Stimulated activated CD4-positive, alpha-beta T cell treated with anti-CD3 and anti-CD28 coated beads, Interleukin-2, amount 100 ng/mL, for 48 hours (primary cell): ENCODE data around the gene MTERF1.
"Not testable (repeated sequence)": the region's sequence is repeated elsewhere in the genome, so short reads cannot be mapped to it uniquely, and the experiment has no call there.

Source experiments
- DNase-seq, 2 donors: peaks; one replicate each; pipeline ENCODE4 v3.0.0-alpha.2; 2020

MTERF1 gene

GRCh38 chr7:91880016-91880412, 488 bp downstream of the MTERF1 start:
- no peak for DNase-seq

DNA sequence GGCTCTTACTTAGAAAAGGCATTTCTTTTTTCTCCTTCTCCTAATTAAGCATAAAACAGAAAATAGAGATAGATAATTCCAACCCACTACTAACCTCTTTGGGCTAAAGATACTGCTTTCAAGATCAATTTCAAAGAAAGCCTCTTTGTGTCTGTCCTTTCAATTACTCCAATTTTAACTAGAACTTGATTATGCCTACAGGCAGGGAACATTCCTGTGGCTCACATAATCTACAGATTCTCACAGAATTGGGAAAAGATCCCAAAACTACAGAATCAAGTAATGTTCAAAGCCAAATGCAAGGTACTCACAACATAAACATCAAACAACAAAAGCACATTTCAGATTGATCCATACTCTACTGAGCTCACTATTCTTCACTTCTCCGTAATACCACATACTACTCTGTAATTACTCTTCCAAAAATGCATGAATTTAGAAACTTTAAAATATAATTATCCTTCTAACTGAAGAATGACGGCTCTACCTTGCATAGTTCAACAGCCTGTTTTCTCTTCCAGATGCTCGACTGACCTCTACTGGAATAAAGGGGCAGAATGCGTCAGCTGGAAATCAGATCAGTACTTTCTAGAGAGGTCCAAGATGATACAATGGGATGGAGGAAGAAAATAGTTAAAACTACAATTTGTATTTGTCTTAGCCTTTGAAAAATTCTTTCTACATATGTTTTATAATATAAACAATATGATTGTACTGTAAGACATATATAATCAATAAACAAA, 3.9 kb downstream of the MTERF1 start:
- no peak for DNase-seq

DNA sequence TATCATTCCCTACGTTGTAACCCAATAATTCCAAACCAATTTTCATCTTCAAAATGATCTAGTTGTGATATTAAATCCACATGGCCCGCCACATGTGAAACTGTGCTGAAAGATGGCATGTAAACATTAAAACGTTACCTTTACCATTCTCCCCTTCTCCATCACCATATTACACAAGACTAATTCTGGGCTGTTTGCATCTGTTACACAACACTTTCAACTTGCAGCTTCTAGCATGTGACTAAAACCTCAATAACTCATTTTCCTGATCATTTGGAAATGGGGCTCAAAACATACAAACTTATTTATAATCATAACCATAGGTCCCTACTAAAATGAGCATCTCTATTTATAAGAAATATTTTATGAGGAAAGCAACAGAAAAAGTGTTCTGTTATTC, 4.7 kb downstream of the MTERF1 start:
- DNase-seq, result no peak

- DNase-seq, result no peak
Measured at GRCh38 chr7:91872928-91873327, 7.6 kb downstream of the MTERF1 start.

GRCh38 chr7:91872069-91872468, 8.4 kb downstream of the MTERF1 start:
- no peak for DNase-seq

GRCh38 chr7:91869661-91870060, 10.8 kb downstream of the MTERF1 start:
- no peak for DNase-seq

DNA sequence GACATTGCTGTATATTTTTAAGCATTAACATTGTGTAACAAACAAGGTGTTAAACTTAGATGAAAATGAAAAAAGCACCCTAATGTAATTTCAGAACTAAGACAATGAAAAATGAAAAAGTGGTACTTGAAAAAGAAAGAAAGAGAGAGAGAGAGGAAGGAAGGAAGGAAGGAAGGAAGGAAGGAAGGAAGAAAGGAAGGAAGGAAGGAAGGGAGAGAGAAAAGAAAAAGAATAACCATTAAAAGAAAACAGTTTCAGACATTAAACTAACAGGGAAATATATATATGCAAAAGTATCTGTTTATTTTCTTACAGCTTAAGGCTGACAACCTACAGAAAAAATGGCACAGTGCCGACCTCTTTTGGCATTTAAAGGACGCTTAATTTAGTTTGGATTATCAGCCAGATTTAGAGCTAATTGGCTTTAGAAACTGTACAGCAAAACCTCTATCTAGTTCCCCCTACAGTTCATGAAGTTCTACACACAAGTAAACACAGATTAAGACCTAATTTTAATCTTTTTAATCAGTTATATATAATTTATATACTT, 13.8 kb downstream of the MTERF1 start:
- DNase-seq, result no peak

GRCh38 chr7:91865511-91865910, 15.0 kb downstream of the MTERF1 start:
- DNase-seq, result no peak

DNA sequence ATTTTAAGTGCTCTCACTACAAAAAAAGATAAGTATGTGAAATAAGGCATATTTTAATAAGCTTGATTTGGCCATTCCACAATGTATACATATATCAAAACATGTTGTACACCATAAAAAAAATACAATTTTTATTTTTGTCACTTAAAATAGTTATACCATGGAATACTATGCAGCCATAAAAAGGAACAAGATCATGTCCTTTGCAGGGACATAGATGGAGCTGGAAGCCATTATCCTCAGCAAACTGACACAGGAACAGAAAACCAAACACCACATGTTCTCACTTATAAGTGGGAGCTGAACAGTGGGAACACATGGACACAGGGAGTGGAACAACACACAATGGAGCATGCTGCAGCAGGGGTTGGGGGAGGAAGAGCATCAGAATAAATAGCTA, 15.9 kb downstream of the MTERF1 start:
- not testable (repeated sequence) for DNase-seq

DNA sequence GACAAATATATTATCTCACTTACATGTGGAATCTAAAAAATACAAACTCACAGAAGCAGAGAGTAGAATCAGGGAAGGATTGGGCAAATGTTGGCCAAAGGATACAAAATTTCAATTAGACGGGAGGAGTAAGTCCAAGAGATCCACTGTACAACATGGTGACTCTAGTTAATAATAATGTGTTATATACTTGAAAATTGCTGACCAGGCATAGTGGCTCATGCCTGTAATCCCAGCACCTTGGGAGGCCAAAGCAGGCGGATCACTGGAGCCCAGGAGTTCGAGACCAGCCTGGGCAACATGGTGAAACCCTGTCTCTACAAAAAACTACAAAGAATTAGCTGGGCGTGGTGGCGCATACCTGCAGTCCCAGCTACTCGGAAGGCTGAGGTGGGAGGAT, 16.4 kb downstream of the MTERF1 start:
- no peak for DNase-seq

DNA sequence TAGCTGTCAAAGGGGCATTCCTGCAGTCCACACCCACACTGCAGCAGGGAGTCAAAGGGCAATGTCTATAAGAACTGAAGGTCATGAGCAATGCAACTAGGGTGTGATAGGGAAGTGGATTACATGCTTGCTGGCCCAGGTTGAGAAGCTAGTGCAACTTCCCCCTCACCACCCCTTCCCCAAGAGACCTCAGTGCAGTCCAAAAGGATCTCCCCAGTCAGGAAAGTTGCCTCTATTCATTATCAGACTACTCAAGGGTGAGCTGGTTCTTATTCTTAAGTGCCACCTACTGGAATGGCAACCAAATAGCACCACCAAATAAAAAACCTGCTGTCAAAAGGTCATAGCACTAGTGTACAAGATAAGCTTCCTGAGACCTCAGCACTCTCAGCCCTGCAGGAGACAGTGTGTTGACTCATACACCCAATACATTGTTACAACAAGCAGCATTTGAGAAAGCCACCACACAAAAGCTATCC, 28.2 kb downstream of the MTERF1 start:
- no peak for DNase-seq

DNA sequence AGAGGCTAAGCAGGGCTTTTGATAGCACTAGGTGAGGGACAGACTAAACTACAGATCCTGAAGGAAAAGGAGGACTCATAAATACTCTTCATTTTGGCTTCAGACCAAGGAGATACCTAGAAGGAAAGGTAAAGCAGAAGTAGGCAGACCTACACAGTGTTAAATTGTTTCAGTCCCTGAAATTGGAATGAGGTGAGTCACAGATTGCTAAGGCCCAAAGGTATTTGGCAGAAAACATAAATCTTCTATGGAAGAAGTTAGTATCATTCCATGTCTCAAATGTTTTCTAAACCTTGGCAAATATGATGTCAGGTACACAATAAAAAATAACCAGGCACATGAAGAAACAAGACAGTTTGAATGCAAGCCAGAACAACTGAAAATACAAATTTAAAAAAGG, 30.0 kb downstream of the MTERF1 start:
- no peak for DNase-seq

DNA sequence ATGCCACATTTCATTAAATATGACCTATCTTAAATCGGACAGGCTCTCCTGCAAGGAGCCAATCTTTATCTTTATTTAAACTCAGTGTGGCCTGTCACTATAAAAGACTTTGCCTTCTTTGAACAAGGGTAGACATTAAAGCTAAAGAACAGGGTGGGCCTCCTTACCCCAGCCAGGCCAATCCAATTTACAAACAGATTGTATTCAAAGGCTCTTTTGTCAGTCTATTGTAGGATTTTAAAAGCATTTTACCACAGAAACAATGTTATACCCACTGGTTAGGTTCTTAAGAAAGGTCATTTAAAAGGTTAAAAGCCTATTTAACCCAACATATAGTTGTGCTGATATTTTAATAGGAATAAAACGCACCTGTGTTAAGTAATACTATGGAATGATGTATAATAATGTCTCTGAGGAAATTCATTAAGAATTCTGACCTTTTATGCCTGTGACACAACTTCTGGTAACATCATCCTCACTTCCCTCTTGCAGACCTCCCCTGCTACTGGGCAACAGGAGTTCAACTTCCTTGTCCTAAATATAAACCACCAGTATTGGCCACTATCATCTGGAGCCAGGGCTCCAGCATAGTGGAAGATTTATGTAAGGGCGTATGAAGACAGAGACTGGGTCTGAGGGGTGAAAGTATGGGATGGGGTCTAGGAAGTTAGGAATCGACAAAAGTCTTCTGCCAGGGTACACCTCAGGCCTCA, 32.5 kb downstream of the MTERF1 start:
- no peak for DNase-seq

DNA sequence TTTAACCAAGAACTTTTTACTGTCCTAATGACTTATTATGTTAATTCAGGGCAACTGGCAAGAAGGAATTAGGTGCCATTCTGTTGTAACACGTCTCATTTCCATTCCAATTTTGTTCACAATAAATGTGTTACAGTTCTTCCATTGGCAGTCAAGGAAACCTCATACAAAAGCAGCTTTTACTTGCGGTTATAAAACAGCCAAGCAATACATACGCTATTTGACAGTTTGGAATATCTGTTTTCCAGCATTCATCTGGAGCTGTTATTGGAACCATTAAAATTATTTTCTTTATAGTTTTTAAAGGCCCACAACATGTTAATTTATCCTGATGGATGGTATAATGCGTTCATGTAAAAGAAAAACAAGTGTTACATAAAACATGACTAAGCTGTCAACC, 33.3 kb downstream of the MTERF1 start:
- no peak for DNase-seq

- DNase-seq, result no peak
Measured at GRCh38 chr7:91846436-91846835, 34.1 kb downstream of the MTERF1 start.

GRCh38 chr7:91843831-91844230, 36.7 kb downstream of the MTERF1 start:
- DNase-seq, result no peak

DNA sequence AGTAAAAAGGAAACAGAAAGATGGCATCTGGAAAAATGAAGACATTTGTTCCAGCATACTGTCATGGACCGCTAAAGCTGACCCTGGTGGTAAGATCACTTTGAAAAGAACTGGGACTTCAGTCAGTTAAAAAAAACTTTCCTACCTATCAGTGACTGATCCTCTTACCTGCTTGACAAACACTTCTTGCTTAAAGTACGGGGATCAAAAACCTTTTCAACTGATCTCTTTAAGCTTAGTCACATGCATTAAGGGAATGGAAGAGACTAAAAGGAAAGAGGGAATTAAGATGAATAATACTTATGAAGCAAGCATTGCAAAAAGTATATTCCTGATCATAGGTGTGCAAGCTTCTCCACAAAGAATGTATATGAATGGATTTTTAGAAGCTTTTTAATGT, 42.1 kb downstream of the MTERF1 start:
- DNase-seq, result no peak

DNA sequence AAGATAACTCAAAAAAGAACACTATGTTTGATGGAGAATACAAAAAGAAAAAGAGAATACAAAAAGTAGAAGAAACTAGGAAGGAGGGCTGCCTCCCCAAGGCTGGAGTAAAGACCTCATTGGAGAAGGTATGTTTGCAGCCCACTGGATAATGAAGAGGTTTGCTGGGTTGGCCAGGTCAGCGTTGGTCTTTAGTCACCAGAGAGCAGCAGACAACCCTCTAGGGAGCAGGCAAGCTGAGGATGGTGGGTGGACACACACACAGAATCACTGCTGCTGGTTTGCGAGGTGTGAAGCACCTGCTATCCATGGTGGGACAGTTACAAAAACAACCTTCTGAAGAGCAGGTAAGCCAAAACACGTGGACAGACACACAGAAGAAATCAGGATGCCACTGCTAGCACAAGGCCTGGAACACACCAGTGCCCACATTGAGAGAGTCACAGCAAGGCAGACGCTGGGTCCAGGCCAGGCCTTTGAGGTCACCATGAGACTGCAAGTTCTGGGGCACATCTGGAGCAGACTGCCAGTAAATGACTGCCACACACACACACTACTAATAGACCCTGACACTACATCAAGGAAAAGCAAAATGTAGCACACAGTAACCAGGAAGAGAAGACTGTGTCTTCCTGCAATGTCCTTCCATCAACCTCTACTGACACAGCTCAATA, 43.0 kb downstream of the MTERF1 start:
- DNase-seq, result no peak

- DNase-seq, result no peak
Measured at GRCh38 chr7:91835826-91836368, 44.6 kb downstream of the MTERF1 start.

DNA sequence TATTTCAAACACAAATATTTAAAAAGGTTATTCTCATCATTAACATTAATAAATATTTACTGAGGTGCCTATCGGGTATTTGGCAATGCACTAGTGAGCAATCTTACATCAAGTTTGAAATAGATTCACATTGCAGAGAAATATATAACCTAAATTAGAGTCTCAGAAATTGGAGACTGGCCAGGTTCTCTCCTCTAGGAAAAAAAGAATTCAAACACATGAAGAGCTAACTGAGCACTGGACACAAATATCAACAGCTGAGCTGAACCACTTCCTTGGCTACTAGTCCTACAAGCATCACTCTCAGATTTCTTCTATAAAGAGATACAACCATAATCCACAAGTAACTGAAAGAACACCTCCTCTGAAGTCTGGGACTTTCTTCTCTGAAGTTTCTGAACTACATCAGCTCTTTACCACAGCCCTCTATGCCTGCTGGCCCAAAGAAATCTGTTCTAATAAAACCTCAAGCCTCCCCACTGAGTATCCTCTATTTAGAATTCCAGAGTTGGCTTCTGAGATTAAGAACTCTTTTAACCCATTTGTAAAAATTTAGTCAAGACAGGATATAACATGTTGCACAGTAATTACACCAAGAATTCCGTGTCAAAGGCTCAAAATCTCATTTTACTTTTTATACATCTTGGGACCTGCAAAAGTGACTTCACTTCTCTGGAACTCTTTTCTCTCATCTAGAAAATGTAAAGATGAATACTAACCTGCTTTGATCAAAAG, 45.2 kb downstream of the MTERF1 start:
- DNase-seq, result no peak

DNA sequence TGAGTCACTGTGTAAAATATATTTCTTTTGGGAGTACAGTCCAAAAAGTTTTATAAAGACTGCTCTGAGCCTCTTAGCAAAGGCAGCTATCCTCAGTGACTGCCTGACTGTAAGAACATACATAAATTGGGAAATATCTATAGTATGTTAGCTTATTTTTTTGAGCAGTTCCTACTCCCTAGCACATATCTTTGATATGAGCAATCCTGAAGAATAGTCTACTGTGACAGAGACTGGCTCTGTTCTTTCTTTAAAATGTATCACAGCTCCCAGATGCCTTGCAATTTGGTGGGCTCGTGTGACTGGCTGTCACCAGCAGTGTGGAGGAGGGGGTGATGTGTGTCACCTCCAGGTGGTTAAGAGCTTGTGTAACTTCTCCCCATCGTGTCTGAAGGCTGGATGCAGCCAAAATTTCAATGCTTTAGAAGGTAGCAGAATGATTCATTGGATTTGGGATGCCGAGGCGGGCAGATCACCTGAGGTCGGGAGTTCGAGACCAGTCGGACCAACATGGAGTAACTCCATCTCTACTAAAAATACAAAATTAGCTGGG, 47.9 kb downstream of the MTERF1 start:
- DNase-seq, result no peak

DNA sequence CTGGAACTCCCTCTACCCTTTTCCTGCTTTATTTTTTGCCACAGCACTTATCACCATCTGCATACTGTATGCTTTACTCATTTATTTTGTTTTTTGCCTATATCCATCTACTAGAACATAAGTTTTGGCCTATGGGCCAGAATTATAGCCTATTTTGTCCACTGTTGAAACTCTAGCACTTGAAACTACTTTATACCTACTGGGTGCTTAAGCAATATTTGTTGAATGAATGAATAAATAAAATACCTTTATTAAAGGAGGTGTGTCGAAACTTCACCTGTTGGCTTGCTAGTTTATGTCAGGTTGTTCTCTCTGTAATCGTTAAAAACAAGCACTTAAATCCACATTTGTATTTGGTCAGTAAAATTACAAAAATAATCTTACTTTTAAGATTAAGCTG, 53.3 kb downstream of the MTERF1 start:
- DNase-seq, result no peak
